ENCODE measurements around the gene NEURL2.
A peak's percentile ranks its signal among the peaks of the same experiment; 100 is the strongest.

Gene NEURL2

DNA sequence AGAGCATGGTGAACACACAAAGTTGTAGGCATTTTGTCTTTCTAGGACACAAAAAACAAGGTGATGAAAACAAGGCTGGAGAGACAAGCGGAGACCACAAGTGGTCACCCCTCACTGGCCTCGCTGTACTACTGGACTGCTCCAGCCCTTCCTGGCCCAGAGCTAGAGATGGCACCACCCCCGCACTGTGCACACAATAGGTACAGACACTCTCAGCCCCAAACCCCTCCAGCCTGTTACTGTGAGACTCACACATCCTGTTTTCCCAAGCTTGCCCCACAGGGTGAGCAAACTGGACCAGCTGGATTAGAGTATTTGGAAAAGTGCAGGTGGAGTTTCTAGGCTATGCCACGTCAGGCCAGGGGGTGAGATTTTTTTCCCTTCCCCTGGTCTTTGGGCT, 18.4 kb downstream of the NEURL2 start:
- peak; percentile 66 to 99 for DNase-seq (ENCODE audit: low read depth in 1 of 2, low spot score in 1 of 2)
- in situ Hi-C loops (cut with HindIII; ENCODE audit: low pct_unique_long_range_greater_than_20kb, low sequenced_read_pairs): no loop called here
- TF ChIP-seq JUND (IDR thresholded peaks at IDR 0.05; ENCODE audit: low read depth): no peak; the same call in 1 of the 2 replicates

DNA sequence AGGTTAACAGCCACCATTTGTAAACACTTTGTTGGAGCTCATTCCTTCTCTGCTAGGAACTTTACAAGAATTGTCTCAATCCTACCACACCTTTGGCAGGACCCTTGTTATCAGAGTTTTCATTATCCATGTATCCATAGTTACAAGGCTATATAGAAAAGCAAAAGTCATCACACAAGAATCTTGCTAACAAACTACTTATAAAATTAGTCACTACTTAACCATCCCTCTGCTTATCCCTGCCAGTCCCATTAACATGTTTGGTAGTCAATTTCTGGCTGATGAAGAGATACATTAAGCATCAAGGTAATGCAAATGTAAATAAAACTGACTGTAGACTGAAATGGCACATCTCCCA, 23.2 kb downstream of the NEURL2 start:
- TF ChIP-seq JUND (IDR thresholded peaks at IDR 0.05; ENCODE audit: low read depth): peak; percentile 54; the same call in 1 of the 2 replicates
- in situ Hi-C loops (cut with HindIII; ENCODE audit: low pct_unique_long_range_greater_than_20kb, low sequenced_read_pairs): no loop called here
- no peak for DNase-seq (ENCODE audit: low read depth in 1 of 2, low spot score in 1 of 2)

DNA sequence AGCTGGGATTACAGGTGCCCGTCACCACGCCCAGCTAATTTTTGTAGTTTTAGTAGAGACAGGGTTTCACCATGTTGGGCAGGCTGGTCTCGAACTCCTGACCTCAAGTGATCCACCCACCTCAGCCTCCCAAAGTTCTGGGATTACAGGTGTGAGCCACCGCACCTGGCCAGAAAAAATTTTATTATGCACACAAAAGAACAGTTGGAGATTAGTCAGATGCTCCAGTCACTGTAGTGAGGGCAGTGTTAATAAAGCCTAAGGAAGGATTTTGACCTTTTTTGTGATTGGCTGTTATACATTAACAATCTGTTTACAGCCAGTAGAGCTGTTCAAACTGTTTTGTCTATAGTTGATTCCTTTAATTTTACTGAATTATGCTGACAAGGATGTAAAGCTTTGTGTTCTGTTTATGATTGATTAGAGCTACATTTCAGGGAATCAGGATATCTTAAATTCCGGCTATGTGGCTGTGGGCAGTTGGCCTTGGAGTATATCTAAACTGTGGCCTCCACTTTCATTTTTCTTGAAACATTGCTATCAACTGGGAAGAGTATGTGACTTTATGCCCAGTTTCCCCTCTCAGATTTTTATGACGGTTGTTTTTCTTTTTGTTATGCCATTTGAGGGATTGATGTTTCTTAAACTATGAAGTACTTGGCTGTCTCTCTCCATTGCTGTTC, 23.7 kb downstream of the NEURL2 start:
- TF ChIP-seq JUND (IDR thresholded peaks at IDR 0.05; ENCODE audit: low read depth): no peak
- DNase-seq (ENCODE audit: low read depth in 1 of 2, low spot score in 1 of 2): no peak
- in situ Hi-C loops (cut with HindIII; ENCODE audit: low pct_unique_long_range_greater_than_20kb, low sequenced_read_pairs): no loop called here

DNA sequence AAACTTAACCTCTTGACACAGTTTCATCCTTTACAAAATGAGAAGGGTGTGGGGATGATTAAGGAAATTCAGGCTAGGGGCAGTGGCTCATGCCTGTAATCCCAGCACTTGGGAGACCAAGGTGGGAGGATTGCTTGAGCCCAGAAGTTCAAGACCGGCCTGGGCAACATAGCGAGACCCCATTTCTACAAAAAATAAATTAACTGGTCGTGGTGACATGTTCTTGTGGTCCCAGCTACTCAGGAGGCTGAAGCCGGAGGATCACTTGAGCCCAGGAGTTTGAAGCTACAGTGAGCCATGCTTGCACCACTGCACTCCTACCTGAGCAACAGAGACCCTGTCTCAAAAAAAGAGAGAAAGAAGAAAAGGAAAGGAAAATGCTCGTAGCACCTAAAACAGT, 24.6 kb downstream of the NEURL2 start:
- no peak for TF ChIP-seq JUND (IDR thresholded peaks at IDR 0.05; ENCODE audit: low read depth)
- in situ Hi-C loops (cut with HindIII; ENCODE audit: low pct_unique_long_range_greater_than_20kb, low sequenced_read_pairs): no loop called here

DNA sequence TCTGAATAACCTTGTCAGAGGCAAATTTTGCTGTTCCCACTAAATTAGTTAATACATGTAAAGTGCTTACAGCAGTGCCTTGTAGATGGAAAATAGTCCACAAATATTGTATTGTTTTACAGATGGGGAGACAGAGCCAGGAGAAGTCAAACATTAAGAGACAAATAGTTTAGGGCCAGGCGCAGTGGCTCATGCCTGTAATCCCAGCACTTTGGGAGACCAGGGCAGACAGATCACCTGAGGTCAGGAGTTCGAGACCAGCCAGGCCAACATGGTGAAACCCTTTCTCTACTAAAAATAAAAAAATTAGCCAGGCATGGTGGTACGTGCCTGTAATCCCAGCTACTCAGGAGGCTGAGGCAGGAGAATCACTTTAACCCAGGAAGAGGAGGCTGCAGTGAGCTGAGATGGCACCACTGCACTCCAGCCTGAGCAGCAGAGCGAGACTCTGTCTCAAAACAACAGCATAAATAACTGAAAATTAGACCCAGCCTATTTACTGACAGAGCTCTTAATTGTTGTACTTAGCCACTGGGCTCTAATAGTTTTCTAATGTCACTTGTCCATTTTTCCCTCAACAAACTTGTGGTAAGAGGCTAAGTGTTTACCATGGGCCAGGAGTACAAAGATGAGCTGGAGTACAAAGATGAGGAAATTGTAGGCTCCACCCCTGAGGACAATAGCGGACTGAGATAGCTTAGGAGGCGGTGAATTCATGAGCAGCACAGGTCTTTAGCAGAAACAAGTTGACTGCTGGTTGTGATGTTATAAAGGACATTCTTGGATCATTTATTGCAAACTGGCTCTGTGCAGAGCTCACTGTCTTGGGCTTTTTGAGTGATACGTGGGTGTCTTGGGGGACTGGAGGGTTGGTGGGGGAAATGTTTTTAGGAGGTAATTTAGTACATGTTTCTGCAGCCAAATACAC, 27.2 kb downstream of the NEURL2 start:
- in situ Hi-C loops (cut with HindIII; ENCODE audit: low pct_unique_long_range_greater_than_20kb, low sequenced_read_pairs): no loop called here
- DNase-seq (ENCODE audit: low read depth in 1 of 2, low spot score in 1 of 2): no peak
- no peak for TF ChIP-seq JUND (IDR thresholded peaks at IDR 0.05; ENCODE audit: low read depth)

More for the DNA sequence above, 24.6 kb downstream of the NEURL2 start:
- DNase-seq (ENCODE audit: low read depth in 1 of 2, low spot score in 1 of 2): no peak

DNA sequence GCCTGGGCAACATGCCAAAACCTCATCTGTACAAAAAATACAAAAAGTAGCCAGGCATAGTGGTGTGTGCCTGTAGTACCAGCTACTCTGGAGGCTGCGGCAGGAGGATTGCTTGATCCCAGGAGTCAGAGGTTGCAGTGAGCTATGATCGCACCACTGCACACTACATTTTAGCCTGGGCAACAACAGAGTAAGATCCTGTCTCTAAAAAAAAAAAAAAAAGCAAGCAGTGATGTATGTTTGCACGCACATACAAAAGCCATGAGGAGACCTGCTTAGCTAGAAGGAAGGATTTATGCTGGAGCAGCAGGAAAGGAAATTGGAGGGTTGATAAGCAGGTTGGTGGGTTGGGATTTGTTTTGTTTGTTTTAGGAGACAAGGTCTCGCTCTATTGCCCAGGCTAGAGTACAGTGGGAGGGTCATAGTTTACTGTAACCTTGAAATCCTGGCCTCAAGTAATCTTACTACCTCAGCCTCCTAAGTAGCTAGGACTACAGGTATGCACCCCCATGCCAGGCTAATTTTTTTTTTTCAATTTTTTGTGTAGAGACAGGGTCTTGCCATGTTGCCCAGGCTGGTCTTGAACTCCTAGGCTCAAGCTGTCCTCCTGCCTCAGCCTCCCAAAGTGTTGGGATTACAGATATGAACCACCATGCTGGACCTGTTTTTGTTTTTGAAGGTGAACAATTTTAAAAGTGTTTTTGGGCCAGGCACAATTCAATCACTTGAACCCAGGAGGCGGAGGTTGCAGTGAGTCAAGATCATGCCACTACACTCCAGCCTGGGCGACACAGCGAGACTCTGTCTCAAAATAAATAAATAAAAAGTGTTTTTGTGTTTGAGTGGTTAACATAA, 29.6 kb downstream of the NEURL2 start:
- in situ Hi-C loops (cut with HindIII; ENCODE audit: low pct_unique_long_range_greater_than_20kb, low sequenced_read_pairs): no loop called here
- TF ChIP-seq JUND (IDR thresholded peaks at IDR 0.05; ENCODE audit: low read depth): no peak
- peak in 1 of 2 experiments; percentile 31 for DNase-seq (ENCODE audit: low read depth in 1 of 2, low spot score in 1 of 2)

DNA sequence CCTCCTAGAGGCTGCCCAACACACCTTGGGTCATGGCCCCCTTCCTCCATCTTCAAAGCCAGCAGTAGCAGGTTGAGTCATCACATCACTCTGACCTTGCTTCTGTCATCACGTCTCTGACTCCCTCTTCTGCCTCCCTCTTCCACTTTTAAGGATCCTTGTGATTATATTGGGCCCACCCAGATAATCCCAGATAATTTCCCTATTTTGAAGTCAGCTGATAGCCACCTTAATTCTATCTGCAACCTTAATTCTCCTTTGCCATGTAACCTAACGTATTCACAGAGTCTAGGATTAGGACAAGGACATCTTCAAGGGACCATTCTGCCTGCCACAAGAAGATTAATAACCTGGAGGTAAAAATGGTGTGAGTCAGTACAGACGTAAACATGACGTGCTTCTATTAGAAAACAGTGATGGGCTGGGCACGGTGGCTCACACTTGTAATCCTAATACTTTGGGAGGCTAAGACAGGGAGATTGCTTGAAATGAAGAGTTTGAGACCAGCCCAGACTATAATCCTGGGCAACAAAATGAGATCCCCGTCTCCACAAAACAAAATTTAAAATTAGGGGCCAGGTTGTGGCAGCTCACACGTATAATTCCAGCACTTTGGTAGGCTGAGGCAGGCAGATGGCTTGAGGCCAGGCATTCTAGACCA, 30.3 kb downstream of the NEURL2 start:
- DNase-seq (ENCODE audit: low read depth in 1 of 2, low spot score in 1 of 2): no peak
- no peak for TF ChIP-seq JUND (IDR thresholded peaks at IDR 0.05; ENCODE audit: low read depth)
- in situ Hi-C loops (cut with HindIII; ENCODE audit: low pct_unique_long_range_greater_than_20kb, low sequenced_read_pairs): no loop called here

DNA sequence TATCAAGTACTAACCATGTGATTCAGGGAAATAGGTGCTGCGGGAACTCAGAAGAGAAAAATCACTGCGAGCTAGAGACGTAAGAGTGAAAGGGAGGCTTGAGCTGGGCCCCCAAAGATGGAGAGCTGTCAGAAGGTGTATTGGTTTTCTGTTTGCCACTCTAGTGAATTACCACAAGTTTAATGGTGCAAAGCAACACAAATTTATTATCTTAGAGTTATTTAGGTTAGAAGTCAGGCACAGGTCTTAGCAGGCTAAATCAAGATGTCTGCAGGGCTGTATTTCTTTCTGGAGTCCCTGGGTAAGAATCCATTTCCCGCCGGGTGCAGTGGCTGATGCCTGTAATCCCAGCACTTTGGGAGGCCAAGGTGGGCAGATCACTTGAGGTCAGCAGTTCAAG, 31.1 kb downstream of the NEURL2 start:
- TF ChIP-seq JUND (IDR thresholded peaks at IDR 0.05; ENCODE audit: low read depth): no peak
- DNase-seq (ENCODE audit: low read depth in 1 of 2, low spot score in 1 of 2): no peak
- in situ Hi-C loops (cut with HindIII; ENCODE audit: low pct_unique_long_range_greater_than_20kb, low sequenced_read_pairs): no loop called here

DNA sequence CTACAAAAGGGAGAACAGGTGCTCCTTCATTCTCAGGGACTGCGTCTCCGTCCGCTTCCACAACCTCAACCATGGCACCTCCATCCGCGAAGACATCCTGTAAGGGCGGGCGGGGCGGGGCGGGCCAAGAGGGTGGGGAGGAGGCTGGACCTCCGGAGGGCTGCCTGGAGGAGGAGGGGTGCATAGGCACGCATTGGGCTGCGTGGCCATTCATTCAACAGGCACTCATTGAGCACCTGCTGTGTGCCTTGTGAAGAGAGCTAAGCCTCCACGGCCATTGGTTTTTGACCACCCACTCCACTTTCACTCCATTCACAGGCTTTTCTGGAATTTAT, 33.2 kb downstream of the NEURL2 start:
- no peak for DNase-seq (ENCODE audit: low read depth in 1 of 2, low spot score in 1 of 2)
- in situ Hi-C loops (cut with HindIII; ENCODE audit: low pct_unique_long_range_greater_than_20kb, low sequenced_read_pairs): no loop called here
- no peak for TF ChIP-seq JUND (IDR thresholded peaks at IDR 0.05; ENCODE audit: low read depth)

DNA sequence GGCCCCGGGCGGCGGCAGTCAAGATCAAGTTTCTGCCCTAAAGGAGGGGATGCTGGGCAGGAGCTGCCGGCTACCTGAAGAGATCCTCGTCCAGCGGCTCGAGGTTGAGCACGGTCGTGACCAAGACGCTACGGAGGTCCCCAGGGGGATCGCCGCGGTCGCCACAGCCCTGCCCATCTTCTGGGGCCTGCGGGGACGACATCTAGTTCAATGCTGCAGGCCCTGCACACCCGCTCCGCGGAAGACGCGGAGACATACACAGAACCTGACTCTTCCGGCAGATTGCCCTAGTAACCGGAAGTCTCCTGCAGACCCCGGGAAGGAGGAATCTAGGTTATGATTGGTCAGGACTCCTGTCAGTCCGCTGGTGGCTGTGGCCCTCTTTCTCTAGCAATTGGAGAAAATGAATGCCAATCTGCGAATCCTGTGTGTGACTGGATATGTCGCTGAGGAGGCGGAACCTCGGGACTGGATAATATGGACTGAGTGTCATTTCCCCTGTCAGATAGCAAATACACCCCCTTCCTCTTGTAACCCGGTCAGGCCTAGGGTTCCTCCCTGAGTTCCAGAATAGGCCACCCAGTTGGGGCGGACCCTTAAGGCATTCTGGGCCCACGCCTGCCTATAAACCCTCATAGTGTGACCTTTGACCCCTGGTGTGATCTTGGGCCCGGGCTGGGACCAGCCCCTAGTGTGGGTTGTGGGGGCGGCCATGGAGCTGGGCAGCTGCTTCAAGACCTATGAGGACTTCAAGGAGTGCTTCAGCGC, 33.7 kb downstream of the NEURL2 start, which contains the start of the genes ACOT8 and ZSWIM3:
TSS of gene ACOT8 (minus strand) at position 279 of the 768 bp plus-strand sequence. CDS start at position 202, 77 bp downstream.
TSS of gene ZSWIM3 (plus strand) at position 501 of the 768 bp plus-strand sequence. CDS start at position 713, 212 bp downstream.
- TF ChIP-seq JUND (IDR thresholded peaks at IDR 0.05; ENCODE audit: low read depth): no peak
- in situ Hi-C loops (cut with HindIII; ENCODE audit: low pct_unique_long_range_greater_than_20kb, low sequenced_read_pairs): no loop called here
- peak; percentile 100 for DNase-seq (ENCODE audit: low read depth in 1 of 2, low spot score in 1 of 2)

DNA sequence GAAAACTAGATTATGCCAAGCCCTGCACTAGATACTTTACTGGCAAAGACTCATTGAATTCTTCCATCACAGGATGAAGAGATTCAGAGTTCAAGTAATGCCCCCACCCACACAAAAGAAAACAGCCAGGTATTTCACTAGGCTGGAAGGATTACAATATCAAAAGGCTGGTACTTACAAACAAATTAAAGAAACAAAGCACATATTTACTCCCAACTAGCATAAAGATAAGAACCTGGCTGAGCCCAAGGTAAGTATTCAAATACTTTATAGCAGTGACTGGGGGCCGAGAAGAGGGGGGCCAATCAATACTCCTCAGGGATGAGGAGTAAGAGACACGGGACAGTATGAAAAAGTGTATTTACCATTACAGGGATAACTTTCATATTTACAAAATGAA, 37.5 kb downstream of the NEURL2 start:
- no peak for DNase-seq (ENCODE audit: low read depth in 1 of 2, low spot score in 1 of 2)
- TF ChIP-seq JUND (IDR thresholded peaks at IDR 0.05; ENCODE audit: low read depth): no peak
- in situ Hi-C loops (cut with HindIII; ENCODE audit: low pct_unique_long_range_greater_than_20kb, low sequenced_read_pairs): no loop called here

All from T47D (cell line).